ENCODE data around the gene CHRM5. TPM values are rescaled to one million over a fixed set of nuclear protein-coding genes. Genes with fewer than 3 reads are reported as not detected.

Gene CHRM5
- total RNA-seq, 2 donors from 2014 or later, result not detected

DNA sequence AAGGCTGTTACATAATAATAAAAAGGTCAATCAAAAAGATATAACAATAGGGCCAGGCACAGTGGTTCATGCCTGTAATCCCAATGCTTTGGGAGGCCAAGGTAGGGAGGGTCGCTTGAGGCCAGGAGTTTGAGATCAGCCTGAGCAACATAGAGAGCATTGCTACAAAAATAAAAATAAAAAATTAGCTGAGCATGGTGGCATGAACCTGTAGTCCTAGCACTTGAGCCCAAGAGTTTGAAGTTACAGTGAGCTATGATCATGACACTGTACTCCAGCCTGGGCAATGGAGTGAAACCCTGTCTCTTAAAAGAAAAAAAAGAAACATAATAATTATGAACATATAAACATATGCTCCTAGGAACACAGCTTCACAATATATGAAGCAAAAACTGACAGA is 41.4 kb downstream of the CHRM5 start:
- Histone ChIP-seq H3K27ac (no peak overlapping the region), H3K9me3 (no peaks in the 10 kb centered on the region), H3K4me3 (no peak overlapping the region), H3K4me1 (no peaks in the 10 kb centered on the region), H3K9ac (ENCODE audit: low read depth in 2 of 2, low read length in 2 of 2) (no peak overlapping the region), H3K36me3 (no peaks in the 10 kb centered on the region), H3K27me3 (no peaks in the 10 kb centered on the region)
- no peak for DNase-seq
- intact Hi-C loops (cut with DNase I), result no loop called here
- TF ChIP-seq, protein P1, sequence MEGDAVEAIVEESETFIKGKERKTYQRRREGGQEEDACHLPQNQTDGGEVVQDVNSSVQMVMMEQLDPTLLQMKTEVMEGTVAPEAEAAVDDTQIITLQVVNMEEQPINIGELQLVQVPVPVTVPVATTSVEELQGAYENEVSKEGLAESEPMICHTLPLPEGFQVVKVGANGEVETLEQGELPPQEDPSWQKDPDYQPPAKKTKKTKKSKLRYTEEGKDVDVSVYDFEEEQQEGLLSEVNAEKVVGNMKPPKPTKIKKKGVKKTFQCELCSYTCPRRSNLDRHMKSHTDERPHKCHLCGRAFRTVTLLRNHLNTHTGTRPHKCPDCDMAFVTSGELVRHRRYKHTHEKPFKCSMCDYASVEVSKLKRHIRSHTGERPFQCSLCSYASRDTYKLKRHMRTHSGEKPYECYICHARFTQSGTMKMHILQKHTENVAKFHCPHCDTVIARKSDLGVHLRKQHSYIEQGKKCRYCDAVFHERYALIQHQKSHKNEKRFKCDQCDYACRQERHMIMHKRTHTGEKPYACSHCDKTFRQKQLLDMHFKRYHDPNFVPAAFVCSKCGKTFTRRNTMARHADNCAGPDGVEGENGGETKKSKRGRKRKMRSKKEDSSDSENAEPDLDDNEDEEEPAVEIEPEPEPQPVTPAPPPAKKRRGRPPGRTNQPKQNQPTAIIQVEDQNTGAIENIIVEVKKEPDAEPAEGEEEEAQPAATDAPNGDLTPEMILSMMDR (IDR thresholded peaks at IDR 0.05), result no peak

DNA sequence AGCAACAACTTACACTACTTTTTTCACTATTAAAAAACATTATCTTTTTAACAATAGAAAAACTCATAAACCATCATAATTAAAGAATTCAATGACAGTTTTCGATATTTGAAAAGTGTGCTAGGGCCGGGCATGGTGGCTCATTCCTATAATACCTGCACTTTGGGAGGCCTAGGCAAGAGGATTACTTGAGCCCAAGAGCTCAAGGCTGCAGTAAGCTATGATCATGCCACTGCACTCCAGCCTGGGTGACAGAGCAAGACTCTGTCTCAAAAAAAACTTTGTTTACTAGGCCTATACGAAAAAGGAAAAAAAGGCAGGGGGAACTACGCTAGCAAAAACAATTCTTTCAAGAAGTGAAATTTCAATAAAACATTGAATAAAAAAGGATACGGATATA is 42.6 kb downstream of the CHRM5 start:
- TF ChIP-seq, protein P1 (IDR thresholded peaks at IDR 0.05), result no peak
- H3K36me3 ChIP-seq, result no peaks in the 10 kb centered on the region
- no peaks in the 10 kb centered on the region for H3K9me3 ChIP-seq
- intact Hi-C loops (cut with DNase I), result no loop called here
- H3K9ac ChIP-seq (ENCODE audit: low read depth in 2 of 2, low read length in 2 of 2), result no peak overlapping the region
- no peak for DNase-seq
- H3K4me3 ChIP-seq, result no peak overlapping the region
- H3K4me1 ChIP-seq, result no peaks in the 10 kb centered on the region
- H3K27me3 ChIP-seq, result no peaks in the 10 kb centered on the region
- H3K27ac ChIP-seq, result no peak overlapping the region

DNA sequence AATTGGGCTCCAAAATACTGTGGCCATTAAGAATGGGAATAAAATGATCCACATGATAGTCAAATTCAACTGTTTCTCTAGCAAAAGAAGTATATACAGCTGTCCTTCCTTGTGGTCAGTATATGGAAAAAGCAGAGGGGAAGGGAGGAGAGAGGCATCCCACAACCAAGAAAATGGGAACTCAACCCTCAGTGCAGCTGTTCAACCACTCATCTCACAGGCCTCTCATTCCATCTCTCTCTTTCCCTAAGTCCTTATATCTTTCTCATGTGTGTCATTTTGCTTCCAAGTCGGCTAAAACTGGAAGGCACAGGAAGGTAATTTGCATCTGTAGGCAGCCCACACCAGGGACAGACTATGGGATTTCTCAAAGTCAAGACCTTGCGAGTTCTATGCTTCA is 43.2 kb downstream of the CHRM5 start:
- Histone ChIP-seq H3K36me3 (no peaks in the 10 kb centered on the region), H3K9ac (ENCODE audit: low read depth in 2 of 2, low read length in 2 of 2) (no peak overlapping the region), H3K27me3 (no peaks in the 10 kb centered on the region), H3K27ac (no peak overlapping the region), H3K9me3 (no peaks in the 10 kb centered on the region), H3K4me3 (no peak overlapping the region), H3K4me1 (no peaks in the 10 kb centered on the region)
- TF ChIP-seq, protein P1 (IDR thresholded peaks at IDR 0.05), result no peak
- DNase-seq, result no peak
- intact Hi-C loops (cut with DNase I), result no loop called here

DNA sequence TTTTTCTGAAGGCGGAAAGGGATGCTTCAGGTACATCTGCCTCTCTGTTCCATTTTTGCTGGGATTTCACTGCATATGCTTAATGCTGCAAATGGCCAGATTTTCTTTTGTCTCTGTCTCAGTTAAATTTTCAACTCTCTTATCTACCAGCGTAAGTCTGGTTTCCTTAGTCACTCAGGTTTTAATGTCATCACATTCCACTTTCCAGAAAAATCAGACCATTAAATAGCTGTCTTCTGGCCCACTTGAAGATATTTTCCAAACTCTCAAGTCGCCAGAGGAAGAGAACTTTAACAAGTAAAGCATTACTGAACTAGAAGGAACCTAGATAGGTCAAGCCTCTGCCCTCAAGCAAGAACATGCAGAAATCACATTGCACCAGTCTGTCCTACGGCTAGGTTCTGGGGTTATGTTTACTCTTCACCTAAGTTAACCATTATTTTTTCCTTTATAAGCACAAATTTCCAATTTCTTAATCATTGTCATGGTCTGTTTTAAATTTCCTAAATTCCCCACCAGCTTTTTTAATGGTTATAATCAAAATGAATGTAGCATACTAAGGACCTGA is 44.2 kb downstream of the CHRM5 start:
- no peak overlapping the region for H3K9ac ChIP-seq (ENCODE audit: low read depth in 2 of 2, low read length in 2 of 2)
- H3K4me1 ChIP-seq, result no peaks in the 10 kb centered on the region
- no peak overlapping the region for H3K27ac ChIP-seq
- H3K9me3 ChIP-seq, result no peaks in the 10 kb centered on the region
- intact Hi-C loops (cut with DNase I), result no loop called here
- no peak for DNase-seq
- H3K4me3 ChIP-seq, result no peak overlapping the region
- TF ChIP-seq, protein P1 (IDR thresholded peaks at IDR 0.05), result no peak
- H3K27me3 ChIP-seq, result no peaks in the 10 kb centered on the region
- no peaks in the 10 kb centered on the region for H3K36me3 ChIP-seq

DNA sequence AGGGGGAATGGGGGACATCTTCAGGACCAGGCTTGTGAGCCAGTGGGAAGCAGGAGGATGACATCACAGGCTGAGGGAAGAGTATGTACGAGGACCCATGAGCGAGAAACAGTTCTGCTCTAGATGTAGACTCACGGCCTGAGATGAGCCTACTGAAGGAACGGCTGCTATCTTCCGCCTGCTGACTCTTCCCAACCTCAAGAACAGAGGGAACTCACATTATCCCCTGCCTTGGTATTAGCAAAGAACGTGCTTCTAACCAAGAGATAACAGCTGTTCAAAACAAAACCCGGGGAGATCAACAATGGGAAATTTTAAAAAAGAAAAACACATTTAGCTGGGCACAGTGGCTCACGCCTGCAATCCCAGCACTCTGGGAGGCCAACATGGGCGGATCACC is 45.4 kb downstream of the CHRM5 start:
- TF ChIP-seq, protein P1 (IDR thresholded peaks at IDR 0.05), result no peak

More for the DNA sequence above, 45.4 kb downstream of the CHRM5 start:
- Histone ChIP-seq H3K4me3 (no peak overlapping the region), H3K27ac (no peak overlapping the region), H3K4me1 (no peaks in the 10 kb centered on the region), H3K9ac (ENCODE audit: low read depth in 2 of 2, low read length in 2 of 2) (no peak overlapping the region), H3K36me3 (no peaks in the 10 kb centered on the region), H3K9me3 (no peaks in the 10 kb centered on the region), H3K27me3 (no peaks in the 10 kb centered on the region)
- no peak for DNase-seq
- intact Hi-C loops (cut with DNase I), result no loop called here
